Body of pancreas (tissue), 4 donors: ENCODE measurements around the gene TECR. TPM values are rescaled to one million over a fixed set of nuclear protein-coding genes. Genes with fewer than 3 reads are reported as not detected.
"Not testable (repeated sequence)": the region's sequence is repeated elsewhere in the genome, so short reads cannot be mapped to it uniquely, and the experiment has no call there.

Source experiments
- ATAC-seq: fragments of 150-250 bp; one replicate; pipeline ENCODE4 v1.9.1; 2016
- DNase-seq, 4 donors: peaks; one replicate each; pipeline ENCODE4 v3.0.0-alpha.2; 2019
- H3K27ac ChIP-seq, 4 donors: fragments of 200-600 bp; sonication (generic); 1 replicate in 3 of 4; 2 replicates in 1 of 4; pipeline versions ENCODE4 v1.5.1 to v1.6.1; 2016 to 2019; ENCODE audit warnings: mild to moderate bottlenecking in 1 of 4, mixed read lengths in 1 of 4, moderate library complexity in 1 of 4
- H3K27me3 ChIP-seq, 2 donors: fragments of 200-600 bp; sonication (generic); one replicate each; pipeline ENCODE4 v1.6.0; 2016; ENCODE audit warnings: mild to moderate bottlenecking in 1 of 2
- H3K36me3 ChIP-seq, 2 donors: fragments of 200-600 bp; sonication (generic); replicated peaks in 1 of 2; 2 replicates each; pipeline ENCODE4 v1.5.1; 2016; ENCODE audit warnings: low read depth in 2 of 2; ENCODE audit not compliant: insufficient read depth in 1 of 2
- H3K4me1 ChIP-seq: fragments of 200-600 bp; sonication (generic); one replicate; pipeline ENCODE4 v1.6.0; 2016
- H3K4me3 ChIP-seq, 2 donors: fragments of 200-600 bp; sonication (generic); 1 replicate in 1 of 2; 2 replicates in 1 of 2; pipeline ENCODE4 v1.5.1; 2016 to 2019
- H3K9me3 ChIP-seq, 3 donors: fragments of 200-600 bp; sonication (generic); 1 replicate in 2 of 3; 2 replicates in 1 of 3; pipeline ENCODE4 v1.5.1; 2016
- POLR2A ChIP-seq, 3 donors: fragments of 450-650 bp; IDR thresholded peaks; one replicate each; pipeline ENCODE4 v1.6.1; 2016; ENCODE audit warnings: antibody characterized with exemption in 3 of 3, mild to moderate bottlenecking in 2 of 3
- WGBS, 2 donors: methylation state at CpG; one replicate each; pipeline ENCODE4 v1.1.5; 2017; 5-methylcytosine and 5-hydroxymethylcytosine counted together
- intact Hi-C: fragments of 100-400 bp; cut with DNase I; formaldehyde crosslinking; loops from one replicate; pipeline ENCODE4 v1.15.1; 2023
- total RNA-seq, 2 donors: library from RNA; depleted of rRNA; stranded (reverse); fragments of >200 nt; gene quantifications; one replicate each; pipeline ENCODE4 v1.1.0, GENCODE V29; 2016
- TF ChIP-seq, protein P1 (sequence below), 7 experiments: fragments of 450-650 bp in 4 of 7; fragments of 200-600 bp in 3 of 7; sonication (generic) in 3 of 7; IDR thresholded peaks; one replicate each; pipeline ENCODE4 v1.5.1; 2016 to 2019; ENCODE audit warnings: antibody characterized with exemption in 7 of 7

TECR gene
- total RNA-seq, 2 donors from 2014 or later, result 26.2 to 28.7 TPM

- H3K36me3 ChIP-seq, result no peaks in the 10 kb centered on the region
- H3K27me3 ChIP-seq, result no peaks in the 10 kb centered on the region
- WGBS, 2 donors, result 73 to 75% methylated on average over 5 of the region's 5 CpGs
- DNase-seq, result no peak
- H3K4me3 ChIP-seq, result no peak overlapping the region
- H3K27ac ChIP-seq, result no peak overlapping the region
- peaks cover 31% of the 10 kb centered on the region for H3K4me1 ChIP-seq
- TF ChIP-seq POLR2A (IDR thresholded peaks at IDR 0.05), result no peak
- TF ChIP-seq, protein P1, sequence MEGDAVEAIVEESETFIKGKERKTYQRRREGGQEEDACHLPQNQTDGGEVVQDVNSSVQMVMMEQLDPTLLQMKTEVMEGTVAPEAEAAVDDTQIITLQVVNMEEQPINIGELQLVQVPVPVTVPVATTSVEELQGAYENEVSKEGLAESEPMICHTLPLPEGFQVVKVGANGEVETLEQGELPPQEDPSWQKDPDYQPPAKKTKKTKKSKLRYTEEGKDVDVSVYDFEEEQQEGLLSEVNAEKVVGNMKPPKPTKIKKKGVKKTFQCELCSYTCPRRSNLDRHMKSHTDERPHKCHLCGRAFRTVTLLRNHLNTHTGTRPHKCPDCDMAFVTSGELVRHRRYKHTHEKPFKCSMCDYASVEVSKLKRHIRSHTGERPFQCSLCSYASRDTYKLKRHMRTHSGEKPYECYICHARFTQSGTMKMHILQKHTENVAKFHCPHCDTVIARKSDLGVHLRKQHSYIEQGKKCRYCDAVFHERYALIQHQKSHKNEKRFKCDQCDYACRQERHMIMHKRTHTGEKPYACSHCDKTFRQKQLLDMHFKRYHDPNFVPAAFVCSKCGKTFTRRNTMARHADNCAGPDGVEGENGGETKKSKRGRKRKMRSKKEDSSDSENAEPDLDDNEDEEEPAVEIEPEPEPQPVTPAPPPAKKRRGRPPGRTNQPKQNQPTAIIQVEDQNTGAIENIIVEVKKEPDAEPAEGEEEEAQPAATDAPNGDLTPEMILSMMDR (IDR thresholded peaks at IDR 0.05), result no peak
- intact Hi-C loops, result no loop called here
- ATAC-seq, result no peak
- H3K9me3 ChIP-seq, result no peaks in the 10 kb centered on the region
Observed at GRCh38 chr19:14533450-14533849, 4.1 kb downstream of the TECR start.

DNA sequence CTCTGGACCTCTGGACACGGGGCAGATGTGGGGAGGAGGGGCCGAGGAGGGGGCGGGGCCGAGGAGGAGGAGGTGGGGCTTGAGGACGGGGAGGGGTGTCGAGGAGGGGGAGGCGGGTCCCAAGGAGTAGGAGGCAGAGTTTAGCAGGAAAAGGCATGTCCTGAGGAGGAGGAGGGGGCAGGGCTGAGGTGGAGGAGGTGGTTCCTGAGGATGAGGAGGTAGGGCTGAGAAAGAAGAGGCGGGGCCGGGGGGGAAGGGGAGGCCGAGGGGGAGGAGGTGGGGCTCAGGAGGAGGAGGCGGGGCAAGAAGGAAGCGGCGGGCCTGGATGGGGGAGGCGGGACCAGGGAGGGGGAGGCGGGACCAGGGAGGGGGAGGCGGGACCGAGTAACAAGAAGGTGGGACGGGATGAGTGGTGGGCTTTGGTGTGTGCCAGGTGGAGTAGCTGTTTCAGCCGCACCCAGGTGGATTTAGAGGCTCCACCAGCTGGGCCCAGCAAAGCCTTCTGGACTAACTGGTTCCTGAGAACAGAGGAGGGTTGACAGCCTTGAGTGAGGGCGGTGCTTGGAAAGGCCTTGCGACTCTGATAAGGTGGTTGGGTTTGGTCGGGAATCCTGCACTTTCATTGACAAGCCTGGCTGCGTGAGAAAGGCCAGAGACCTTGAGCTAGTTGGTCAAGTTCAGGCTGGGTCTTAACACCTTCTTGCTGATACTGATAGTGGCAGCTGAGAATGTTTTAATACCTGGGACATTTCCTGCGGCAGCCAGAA lies 7.7 kb downstream of the TECR start:
- no peaks in the 10 kb centered on the region for H3K27me3 ChIP-seq
- ATAC-seq (peak; percentile 90), DNase-seq (peak; percentile 85 to 93 (median 90))
- TF ChIP-seq, protein P1 (IDR thresholded peaks at IDR 0.05), result no peak
- peak in 2 of 3 donors; percentile 58 to 59 for TF ChIP-seq POLR2A (IDR thresholded peaks at IDR 0.05)
- intact Hi-C loops, result no loop called here
- H3K4me3 ChIP-seq, result no peak overlapping the region
- H3K4me1 ChIP-seq, result peaks cover 20% of the 10 kb centered on the region
- WGBS, 2 donors, result 4 to 11% methylated on average over 12 to 18 of the region's 24 CpGs
- H3K36me3 ChIP-seq, result no peaks in the 10 kb centered on the region
- no peaks in the 10 kb centered on the region for H3K9me3 ChIP-seq
- peak overlapping the region; percentile 39 to 77 (median 56) for H3K27ac ChIP-seq

DNA sequence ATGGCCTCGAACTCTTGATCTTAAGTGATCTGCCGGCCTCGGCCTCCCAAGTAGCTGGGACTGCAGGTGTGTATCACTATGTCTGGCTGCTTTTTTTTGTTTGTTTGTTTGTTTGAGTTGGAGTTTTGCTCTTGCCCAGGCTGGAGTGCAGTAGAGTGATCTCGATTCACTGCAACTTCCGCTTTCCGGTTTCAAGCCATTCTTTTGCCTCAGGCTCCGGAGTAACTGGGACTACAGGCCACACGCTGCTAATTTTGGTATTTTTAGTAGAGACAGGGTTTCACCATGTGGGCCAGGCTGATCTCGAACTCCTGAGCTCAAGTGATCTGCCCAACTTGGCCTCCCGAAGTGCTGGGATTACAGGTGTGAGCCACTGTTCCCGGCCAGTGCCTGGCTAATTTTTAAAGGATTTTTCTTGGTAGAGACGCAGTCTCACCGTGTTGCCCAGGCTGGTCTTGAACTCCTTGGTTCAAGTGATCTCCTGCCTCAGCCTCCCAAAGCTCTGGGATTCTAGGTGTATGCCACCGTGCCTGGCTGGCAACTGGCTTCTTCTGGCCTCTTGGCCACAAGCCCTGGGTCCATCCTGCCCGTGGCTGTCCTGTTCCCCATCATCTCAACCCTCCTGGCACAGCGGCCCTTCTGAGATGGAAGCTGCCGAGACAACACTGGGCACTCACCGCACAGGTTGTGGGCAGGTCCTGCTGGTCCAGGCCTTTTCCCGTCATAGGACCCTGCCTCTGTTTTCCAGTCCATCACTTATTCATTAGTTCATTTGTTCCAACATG lies 11.5 kb downstream of the TECR start:
- H3K9me3 ChIP-seq, result no peaks in the 10 kb centered on the region
- DNase-seq (no peak), ATAC-seq (no peak)
- TF ChIP-seq, protein P1 (IDR thresholded peaks at IDR 0.05), result no peak
- no peak for TF ChIP-seq POLR2A (IDR thresholded peaks at IDR 0.05)
- H3K4me3 ChIP-seq, result no peak overlapping the region
- H3K36me3 ChIP-seq, result no peaks in the 10 kb centered on the region
- no peak overlapping the region for H3K27ac ChIP-seq
- intact Hi-C loops, result no loop called here
- no peaks in the 10 kb centered on the region for H3K27me3 ChIP-seq
- WGBS, 2 donors, result 88 to 91% methylated on average over 18 to 19 of the region's 19 CpGs
- H3K4me1 ChIP-seq, result peaks cover 18% of the 10 kb centered on the region

- intact Hi-C loops, H3K4me3 ChIP-seq, H3K27ac ChIP-seq, DNase-seq, H3K9me3 ChIP-seq, H3K36me3 ChIP-seq, H3K27me3 ChIP-seq, ATAC-seq, H3K4me1 ChIP-seq: not testable (repeated sequence)
- 76 to 78% methylated on average over 5 of the region's 5 CpGs for WGBS, 2 donors
Observed at GRCh38 chr19:14541979-14542378, 12.6 kb downstream of the TECR start.

- Histone ChIP-seq H3K4me3 (no peak overlapping the region), H3K36me3 (no peaks in the 10 kb centered on the region), H3K27me3 (no peaks in the 10 kb centered on the region), H3K9me3 (no peaks in the 10 kb centered on the region), H3K4me1 (peaks cover 6% of the 10 kb centered on the region), H3K27ac (no peak overlapping the region)
- intact Hi-C loops, result no loop called here
- ATAC-seq, result no peak
- no peak for DNase-seq
- WGBS, 2 donors, result 65 to 74% methylated on average over 7 of the region's 7 CpGs
- no peak for TF ChIP-seq POLR2A (IDR thresholded peaks at IDR 0.05)
- TF ChIP-seq, protein P1 (IDR thresholded peaks at IDR 0.05), result no peak
Observed at GRCh38 chr19:14542711-14543328, 13.4 kb downstream of the TECR start.
